HG03280 (cell line): ENCODE results near the gene CTCF.

Experiments used
- ATAC-seq: cut with Tn5 transposase; IDR thresholded peaks from one replicate; pipeline ENCODE4 v1.9.1; 2021; ENCODE audit warnings: mild to moderate bottlenecking, moderate library complexity; ENCODE audit not compliant: unreplicated experiment

CTCF gene

DNA sequence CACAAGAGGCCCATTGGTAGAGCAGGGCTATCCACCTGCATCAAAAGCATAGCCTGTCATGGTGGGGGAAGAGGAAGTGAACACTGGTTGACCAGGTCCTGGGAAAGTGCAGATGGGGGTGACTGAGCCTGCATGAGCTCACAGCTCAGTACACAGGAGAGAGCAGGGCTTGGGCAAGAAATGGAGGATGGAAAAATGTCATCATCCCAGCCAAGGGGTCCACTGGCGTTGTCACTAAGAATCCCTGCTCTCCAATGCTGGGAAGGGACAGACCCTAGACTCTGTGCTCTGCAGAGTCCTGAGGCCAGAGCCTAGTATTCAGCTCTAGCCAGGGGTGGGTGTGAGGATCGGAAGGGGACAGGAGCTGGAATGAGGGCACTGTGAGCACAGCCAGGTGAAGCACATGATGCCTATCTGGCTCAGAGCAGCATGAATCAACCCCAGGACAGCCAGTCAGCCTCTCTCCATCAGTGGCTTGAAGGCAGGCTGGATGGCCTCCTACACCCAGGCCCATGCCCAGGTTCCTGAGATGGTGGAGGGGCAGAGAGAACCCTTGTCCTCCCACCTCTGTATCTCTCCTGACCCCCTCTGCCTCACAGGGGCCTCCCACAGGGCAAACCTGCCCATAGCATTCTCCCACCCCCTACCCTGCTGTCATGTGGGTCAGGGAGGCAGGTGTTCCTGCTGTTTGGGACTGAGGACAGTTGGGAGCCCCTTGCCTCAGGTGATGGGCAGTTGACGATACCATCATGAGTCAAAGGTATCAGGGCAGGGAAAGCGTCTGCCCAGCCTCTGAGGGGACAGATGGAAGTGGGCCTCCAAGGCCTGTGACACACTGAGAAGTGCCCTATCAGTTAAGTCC lies 13.8 kb upstream of the CTCF start:
- ATAC-seq: no peak

DNA sequence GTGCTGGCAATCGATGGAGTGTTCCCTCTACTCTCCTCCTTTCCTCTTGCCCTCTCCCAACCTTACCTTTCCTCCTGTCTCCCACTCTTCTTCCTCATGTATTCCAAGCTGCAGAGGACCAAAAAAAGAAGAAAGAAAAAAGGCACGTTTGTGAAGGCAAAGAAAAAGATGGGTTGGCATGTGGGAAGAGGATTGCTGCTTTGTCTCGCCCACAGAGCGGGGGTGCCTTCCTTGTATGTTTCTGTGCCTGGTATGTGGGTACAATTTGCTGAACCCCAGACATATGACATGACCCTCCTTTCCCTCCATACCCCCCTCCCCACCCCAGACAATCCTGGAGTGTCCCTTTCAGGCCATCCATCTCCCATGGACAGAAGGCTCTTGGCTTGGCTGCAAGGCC lies 13.1 kb upstream of the CTCF start:
- ATAC-seq: no peak

DNA sequence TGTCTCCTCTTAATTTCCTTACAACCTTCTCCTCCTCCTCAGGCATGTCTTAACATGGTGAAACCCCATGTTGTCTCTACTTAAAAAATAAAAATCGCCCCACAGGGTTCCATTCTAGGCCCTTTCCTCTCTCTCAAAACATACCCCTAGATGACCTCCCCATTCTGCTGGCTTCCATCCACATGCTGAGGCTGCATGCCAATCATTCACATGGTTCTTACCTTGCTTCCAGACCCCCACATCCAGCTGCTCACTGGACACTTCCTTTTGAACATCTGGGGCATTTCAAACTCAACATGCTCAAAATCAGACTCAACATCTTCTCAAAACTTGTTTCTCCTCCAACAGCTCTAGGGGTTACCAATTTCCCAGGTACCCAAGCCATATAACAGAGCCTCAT lies 12.4 kb upstream of the CTCF start:
- no peak for ATAC-seq

DNA sequence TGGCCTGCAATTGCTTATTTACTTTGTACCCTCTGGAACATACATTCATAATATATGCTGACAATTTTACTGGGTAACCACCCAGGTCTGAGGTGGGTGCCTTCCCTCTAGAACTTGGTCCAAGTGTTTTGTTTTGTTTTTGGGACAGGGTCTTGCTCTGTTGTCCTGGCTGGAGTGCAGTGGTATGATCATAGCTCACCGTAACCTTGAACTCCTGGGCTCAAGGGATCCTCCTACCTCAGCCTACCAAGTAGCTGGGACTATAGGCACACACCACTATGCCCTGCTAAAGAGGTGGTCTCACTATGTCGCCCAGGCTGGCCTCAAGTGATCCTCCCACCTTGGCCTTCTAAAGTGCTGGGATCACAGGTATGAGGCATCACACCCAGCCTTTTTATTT lies 11.2 kb upstream of the CTCF start:
- ATAC-seq: no peak

DNA sequence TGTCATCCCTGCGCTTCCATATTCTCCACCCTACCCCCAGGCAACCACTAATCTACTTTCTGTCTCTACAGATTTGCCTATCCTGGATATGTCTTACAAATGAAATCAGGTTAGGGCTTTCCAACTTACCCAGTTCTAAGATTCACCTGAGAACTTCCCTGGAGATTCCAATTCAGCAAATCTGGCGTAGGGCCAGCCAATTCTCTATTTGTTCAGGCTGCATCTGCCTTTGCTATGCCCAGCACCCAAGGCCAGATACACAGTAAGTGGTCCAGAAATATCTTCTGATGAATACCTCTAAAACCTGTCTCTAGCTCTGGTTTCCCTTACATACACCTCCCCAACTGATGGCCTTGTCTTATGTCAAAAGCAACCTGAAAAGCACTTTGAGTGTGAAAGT lies 10.4 kb upstream of the CTCF start:
- ATAC-seq: no peak

DNA sequence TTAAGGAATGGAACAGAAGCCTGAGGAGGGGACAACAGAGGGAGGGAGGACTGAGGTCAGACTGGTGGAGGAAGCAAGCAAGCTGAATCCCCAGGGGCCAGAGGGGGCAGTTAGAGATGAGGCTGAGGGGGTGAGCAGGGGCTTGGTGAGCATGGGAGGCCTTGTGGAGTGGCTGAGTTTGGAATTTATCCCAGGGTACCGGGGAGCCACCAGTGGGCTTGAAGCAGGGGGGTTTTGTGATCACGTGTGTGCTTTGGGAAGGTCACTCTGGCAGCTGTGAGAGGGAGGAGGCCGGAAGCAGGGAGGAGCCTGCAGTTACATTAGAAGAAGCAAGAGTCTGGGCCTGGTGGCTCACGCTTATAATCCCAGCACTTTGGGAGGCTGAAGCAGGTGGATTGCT lies 9.8 kb upstream of the CTCF start:
- ATAC-seq: no peak

DNA sequence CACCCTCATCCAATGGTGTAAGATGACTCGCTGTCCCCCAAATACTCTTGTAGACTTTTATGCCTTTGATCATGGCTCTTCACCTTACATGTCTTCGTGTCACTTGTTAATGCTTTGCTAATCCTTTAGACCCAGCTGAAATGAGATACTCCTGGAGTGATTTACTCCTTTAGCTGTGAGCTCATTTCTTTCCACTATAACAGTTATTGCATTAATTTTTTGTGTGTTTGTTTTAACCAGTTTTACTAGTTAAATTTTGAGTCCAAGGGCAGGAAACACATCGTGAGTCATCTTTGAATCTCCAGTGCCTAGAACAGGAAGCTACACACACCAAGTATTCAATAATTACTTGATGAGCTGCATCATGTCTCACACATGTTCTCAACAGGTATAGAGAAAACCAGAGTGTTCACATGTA lies 6.5 kb upstream of the CTCF start:
- no peak for ATAC-seq

DNA sequence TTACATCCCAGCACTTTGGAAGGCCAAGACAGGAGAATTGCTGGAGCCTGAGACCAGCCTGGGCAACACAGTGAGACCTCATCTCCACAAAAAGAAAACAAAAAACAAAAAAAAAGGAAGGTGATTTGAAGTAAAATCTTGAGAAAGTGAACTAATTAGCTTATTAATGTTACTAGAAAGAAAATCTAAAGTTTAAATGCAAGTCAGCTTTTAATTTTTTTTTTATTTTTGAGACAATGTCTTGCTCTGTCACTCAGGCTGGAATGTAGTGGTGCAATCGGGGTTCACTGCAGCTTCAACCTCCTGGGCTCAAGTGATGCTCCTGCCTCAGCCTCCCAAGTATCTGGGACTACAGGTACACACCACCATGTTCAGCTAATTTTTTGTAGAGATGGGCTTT lies 3.5 kb upstream of the CTCF start:
- no peak for ATAC-seq

DNA sequence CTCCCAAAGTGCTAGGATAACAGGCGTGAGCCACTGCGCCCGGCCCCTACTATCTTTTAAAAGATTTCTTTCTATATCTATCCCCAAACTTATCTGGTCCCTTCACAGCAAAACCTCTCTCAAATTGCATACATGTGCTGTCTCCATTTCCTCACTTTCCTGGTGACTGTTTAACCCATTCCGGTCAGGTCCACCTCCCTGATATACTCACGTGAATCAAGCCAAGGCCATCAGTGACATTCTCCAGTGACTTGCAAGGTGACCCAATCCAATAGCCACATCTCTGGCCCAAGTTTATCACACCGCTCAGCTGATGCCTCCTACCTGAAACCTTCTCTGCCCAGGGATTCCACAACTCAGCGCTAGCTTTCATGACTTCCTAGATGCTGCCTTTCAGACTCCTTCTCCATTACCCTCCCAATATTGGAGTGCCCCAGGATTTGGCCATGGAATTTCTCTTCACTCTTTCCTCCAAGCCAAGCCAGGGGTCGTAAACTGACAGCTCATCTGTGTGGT lies 1.4 kb upstream of the CTCF start:
- ATAC-seq: no peak

DNA sequence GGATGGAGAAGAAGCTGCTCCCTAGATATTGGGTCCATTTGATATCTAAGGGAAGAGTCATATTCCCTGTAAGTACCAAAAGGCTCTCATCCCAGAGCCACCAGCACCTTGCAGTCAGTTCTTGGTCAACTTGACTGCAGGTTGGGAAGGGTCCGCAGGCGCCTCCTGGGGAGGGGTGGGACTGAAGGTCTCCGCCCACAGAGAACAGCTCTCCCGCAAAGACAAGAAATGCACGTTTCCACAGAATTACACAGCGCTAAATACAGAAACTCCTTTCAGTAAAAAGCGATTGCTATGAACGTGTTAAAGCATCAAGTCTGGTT lies 864 bp upstream of the CTCF start:
- ATAC-seq: no peak

DNA sequence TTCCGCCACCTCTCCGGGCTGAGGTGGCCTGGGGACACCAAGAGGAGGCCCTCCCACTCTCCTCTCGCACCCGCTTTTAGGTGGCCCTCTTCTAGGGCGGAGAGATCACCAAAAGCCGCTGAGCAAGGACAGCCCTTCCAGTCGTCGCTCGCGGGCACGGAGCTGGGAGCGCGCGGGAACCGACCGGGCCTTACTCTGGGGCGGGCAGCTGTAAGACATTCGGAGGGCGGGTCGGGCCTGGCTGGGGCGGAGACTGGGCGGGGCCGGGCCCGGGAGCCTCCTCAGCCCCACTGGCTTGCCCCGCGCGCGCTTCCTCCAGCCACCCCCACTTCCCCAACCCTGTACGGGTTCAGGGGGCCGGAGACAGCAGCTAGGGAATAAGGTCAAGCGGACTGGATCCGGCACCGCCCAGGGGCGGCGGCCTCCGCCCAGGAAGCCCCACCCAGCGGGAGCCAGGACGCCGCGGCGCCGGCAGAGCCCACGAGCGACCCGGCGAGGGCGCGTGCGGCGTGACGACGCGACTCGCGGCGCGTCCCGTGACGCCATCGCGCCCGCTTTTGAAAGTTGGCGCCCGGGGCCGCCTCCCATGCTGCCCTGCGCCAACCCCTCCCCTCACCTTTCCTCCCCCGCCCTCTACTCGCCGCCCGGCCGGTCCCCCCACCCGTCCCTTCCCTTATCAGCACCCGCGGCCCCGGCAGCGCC lies 351 bp upstream of the CTCF start:
- ATAC-seq: peak; percentile 78

DNA sequence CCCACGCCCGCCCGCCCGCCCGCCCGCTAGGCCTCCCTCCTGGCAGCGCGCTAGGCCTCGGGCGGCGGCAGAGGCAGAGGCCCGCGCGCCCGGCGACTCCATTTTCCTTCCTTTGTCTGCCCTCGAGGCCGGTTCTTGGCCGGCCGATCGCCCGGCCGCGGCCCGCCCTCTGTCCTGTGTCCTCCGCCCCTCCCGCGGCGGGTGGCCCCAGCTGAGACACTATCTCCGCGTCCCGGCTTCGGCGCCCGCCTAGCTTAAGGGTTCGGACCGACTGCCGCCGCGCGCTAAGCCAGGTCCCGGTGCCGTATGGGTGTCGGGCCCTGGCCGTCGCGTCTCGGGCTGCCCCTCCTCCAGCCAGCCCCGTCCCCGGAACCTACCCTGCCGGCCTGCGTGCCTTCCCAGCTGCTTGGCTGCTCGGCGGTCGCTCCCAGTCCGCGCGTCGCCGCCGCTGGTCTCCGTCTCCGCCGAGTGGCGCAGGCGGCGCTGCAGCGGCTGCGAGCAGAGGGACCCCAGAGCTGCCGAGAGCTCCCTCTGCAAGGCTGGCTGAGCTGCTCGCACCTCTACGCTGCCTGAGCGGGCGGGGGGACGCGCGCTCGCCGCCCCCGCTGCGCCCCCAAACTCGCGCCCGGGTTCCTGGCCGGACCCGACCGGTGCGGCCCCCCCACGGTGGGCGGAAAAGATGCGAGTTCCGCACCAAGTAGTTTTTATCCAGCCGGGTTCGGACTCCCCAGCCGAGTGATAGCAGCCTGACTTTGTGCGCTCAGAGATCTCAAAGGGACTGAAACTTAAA lies 787 bp downstream of the CTCF start:
- ATAC-seq: peak; percentile 10

DNA sequence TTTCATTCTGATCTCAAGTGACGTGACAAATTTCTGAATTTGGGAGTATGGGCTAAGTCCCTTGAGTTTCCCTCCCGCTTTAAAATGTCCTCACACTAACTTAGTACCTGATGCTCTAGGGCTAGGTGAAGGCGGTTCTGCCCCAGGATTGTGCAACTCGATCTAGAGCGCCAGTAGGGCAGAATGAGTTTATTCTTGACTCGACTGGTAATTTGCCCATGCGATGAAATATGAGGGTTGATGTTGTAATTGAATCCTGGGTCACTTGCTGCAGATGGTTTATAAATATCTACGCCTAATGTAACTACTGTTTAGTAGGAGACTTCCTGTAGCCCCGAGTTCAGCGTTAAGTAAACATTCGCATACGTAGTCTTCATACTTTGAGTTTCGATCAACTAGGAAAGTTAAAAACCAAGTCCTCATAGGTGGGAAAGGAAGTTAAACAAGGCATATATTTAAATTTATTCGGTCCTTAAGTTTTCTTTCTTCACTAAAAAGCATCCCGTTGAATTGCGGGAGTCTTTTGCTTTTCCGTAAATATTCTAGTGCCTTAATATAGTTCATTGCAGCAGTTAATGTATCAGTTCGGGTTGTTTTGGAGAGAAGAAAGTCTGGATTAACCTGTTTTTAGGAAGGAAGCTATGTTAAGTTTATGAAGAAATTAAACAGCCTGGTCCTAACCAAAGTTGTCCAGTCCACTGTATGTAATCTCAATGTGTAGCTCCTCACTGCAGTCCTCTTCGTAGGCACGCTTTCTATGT lies 1.6 kb downstream of the CTCF start:
- ATAC-seq: no peak

DNA sequence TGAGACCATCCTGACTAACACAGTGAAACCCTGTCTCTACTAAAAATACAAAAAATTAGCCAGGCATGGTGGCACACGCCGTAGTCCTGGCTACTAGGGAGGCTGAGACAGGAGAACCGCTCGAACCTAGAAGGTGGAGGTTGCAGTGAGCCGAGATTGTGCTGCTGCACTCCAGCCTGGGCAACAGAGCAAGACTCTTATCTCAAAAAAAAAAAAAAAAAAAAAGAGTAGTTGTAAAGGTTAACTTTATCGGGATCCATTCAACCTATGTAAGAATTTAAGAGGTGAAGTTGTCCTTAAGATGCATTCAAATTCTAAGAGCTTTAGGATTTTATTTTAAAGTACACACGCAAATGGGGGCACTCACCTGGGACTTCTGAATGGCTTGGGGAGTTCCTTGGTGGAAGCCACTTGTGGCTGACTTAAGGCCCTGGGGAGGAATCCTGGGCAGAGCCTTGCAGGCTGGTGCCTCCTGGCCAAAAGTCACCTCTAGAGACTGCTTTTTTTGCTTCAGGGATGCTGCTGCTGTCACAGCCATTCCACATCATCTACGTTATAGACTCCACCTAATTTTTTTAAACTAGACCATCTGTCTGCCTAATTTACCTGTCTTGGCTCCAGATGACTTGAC lies 3.3 kb downstream of the CTCF start:
- ATAC-seq: no peak

DNA sequence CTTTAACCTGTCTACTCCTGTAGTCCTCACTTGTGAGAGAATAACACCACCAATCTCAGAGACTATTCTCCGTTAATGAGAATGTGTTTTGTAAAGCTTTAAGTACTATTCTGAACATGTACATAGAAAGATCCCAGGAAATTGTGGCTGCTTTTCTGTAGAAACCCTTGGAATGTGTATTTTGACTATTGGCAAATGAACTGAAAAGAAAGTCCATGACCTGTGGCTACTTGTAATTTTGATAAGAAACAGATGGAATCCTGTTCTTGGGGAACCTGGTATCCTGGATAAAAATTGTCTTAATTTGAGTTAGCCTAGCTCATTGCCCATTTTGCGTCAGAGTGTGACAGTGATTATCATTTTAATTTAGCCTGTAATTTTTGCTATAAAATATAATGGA lies 9.1 kb downstream of the CTCF start:
- ATAC-seq: no peak

DNA sequence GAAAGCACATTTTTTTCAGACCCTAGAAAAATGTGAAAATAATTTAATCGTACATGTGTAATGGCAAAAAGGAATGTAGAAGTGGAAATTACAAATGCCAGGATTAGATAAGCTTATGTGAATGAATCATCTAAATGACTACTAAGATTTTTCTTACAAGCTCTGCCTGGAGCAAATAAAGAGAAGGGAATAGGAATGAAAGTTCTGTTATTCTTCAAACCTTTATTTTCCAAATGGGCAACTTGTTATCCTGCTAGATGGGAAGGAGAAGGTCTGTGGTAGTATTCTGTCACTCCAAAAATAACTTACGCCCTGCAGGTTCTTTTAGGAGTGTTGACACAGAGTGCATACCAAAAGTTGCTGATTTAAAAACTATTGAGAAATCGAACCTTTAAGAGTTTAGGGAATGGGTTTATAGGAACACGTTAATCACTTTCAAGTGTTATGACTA lies 9.7 kb downstream of the CTCF start:
- ATAC-seq: no peak

DNA sequence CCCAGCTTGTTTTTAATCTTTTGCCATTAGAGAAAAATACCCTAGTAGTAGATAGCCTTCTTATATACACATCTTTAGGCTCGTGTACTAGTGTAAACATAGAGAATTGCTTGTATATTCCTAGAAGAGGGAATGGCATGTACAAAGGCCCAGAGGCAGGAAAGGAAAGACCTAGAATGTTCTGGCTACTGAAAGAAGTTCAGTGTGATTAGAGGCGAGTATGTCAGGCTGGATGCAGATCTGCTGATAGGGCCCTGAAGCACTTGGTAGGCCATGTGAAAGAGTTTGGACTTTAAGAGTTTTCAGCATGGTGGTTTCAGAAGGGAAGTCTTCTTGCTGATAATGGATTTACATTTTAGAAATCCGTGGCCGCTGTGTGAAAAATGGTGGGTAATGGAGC lies 17.4 kb downstream of the CTCF start:
- no peak for ATAC-seq

DNA sequence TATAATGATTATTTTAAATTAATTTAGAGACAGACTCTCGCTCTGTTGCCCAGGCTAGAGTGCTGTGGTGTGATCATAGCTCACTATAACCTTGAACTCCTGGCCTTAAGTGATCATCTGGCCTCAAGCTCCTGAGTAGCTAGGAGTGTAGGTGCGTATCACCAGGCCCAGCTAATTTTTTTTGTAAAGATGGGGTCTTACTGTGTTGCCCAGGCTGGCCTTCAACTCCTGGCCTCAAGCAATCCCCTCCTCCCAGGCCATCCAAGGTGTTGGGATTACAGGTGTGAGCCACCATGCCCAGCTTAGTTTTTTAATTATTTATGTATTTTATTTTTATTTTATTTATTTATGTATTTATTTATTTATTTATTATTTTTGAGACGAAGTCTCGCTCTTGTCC lies 17.9 kb downstream of the CTCF start:
- no peak for ATAC-seq

DNA sequence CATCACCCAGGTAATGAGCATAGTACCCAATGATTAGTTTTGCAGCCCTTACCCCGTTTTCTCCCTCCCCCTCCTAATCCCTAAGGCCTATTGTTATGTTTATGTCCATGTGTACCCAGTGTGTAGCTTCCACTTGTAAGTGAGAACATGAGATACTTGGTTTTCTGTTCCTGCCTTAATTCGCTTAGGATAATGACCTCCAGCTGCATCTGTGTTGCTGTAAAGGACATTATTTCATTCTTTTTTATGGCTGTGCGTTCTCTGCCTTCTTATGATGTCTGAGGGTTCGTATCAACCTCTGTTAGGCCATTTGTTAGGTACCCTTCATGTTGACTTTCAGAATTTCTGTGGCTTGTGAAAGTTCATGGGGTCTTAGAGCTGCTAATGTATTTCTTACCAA lies 31.0 kb downstream of the CTCF start:
- ATAC-seq: no peak

DNA sequence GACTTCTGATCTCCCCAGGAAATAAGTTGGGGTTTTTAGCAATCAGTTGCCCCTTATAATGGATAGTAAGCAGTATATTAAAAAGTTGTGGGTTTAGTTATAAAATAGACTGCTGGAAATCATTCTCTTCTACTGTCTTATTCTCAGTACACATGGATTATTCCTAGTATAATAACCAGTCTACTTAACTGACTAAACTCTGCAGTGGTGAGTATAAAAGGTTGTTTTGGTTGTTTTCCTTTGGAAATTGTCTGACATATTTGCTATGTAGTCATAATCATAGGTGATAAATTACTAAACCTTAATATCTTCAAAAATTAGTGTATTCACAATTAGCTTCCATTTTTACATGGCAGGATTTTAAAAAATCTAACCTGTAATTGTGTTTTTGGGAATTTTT lies 31.4 kb downstream of the CTCF start:
- ATAC-seq: no peak
